Renal cortex interstitium (tissue), 15 donors: ENCODE data around the gene CD55. TPM values are rescaled to one million over a fixed set of nuclear protein-coding genes. Genes with fewer than 3 reads are reported as not detected.
A peak's percentile ranks its signal among the peaks of the same experiment; 100 is the strongest.

Experiments
- DNase-seq, 11 donors: peaks; one replicate each; pipeline ENCODE4 v3.0.0-alpha.2; 2013; ENCODE audit warnings: low read depth in 9 of 11, low spot score in 4 of 11; ENCODE audit errors: extremely low read depth in 1 of 11
- long read RNA-seq, 16 experiments: transcript quantifications; one replicate each; lab custom pipeline, GENCODE V29; 2026
- polyA plus RNA-seq, 3 donors: library from polyadenylated mRNA; unstranded; fragments of 120-200 nt; gene quantifications; one replicate each; pipeline ENCODE4 v1.2.1, GENCODE V29; 2013; ENCODE audit not compliant: insufficient read length in 3 of 3

The CD55 gene, protein sequence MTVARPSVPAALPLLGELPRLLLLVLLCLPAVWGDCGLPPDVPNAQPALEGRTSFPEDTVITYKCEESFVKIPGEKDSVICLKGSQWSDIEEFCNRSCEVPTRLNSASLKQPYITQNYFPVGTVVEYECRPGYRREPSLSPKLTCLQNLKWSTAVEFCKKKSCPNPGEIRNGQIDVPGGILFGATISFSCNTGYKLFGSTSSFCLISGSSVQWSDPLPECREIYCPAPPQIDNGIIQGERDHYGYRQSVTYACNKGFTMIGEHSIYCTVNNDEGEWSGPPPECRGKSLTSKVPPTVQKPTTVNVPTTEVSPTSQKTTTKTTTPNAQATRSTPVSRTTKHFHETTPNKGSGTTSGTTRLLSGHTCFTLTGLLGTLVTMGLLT
- 10 to 100 TPM; 47.8 to 60.8 (median 53.9) TPM for polyA plus RNA-seq
- long read RNA-seq, donor 1, partial matches to known transcripts: 7 of 13 reads
- long read RNA-seq, donor 1, other reads (novel, unspliced or antisense): 6 of 13 reads
- long read RNA-seq, donor 2, partial matches to known transcripts: 5 of 5 reads
- long read RNA-seq, donor 2, other reads (novel, unspliced or antisense): 0 of 5 reads
- long read RNA-seq, donor 3, partial matches to known transcripts: 31 of 55 reads
- long read RNA-seq, donor 3, other reads (novel, unspliced or antisense): 24 of 55 reads
- long read RNA-seq, donor 4, partial matches to known transcripts: 5 of 15 reads
- long read RNA-seq, donor 4, other reads (novel, unspliced or antisense): 10 of 15 reads
- long read RNA-seq, donor 5: 0 reads
- long read RNA-seq, donor 6, partial matches to known transcripts: 23 of 30 reads
- long read RNA-seq, donor 6, other reads (novel, unspliced or antisense): 7 of 30 reads
- long read RNA-seq, donor 7, partial matches to known transcripts: 9 of 15 reads
- long read RNA-seq, donor 7, other reads (novel, unspliced or antisense): 6 of 15 reads
- long read RNA-seq, donor 8, partial matches to known transcripts: 0 of 10 reads
- long read RNA-seq, donor 8, other reads (novel, unspliced or antisense): 10 of 10 reads
- long read RNA-seq, donor 9, partial matches to known transcripts: 12 of 24 reads
- long read RNA-seq, donor 9, other reads (novel, unspliced or antisense): 12 of 24 reads
- long read RNA-seq, donor 10, partial matches to known transcripts: 5 of 5 reads
- long read RNA-seq, donor 10, other reads (novel, unspliced or antisense): 0 of 5 reads
- long read RNA-seq, donor 11: 0 reads
- long read RNA-seq, donor 12, partial matches to known transcripts: 9 of 9 reads
- long read RNA-seq, donor 12, other reads (novel, unspliced or antisense): 0 of 9 reads
- long read RNA-seq, donor 13, partial matches to known transcripts: 22 of 29 reads
- long read RNA-seq, donor 13, other reads (novel, unspliced or antisense): 7 of 29 reads
- long read RNA-seq, donor 14, partial matches to known transcripts: 0 of 6 reads
- long read RNA-seq, donor 14, other reads (novel, unspliced or antisense): 6 of 6 reads
- long read RNA-seq, donor 15: 0 reads
- long read RNA-seq, donor 16, partial matches to known transcripts: 21 of 41 reads
- long read RNA-seq, donor 16, other reads (novel, unspliced or antisense): 20 of 41 reads

DNA sequence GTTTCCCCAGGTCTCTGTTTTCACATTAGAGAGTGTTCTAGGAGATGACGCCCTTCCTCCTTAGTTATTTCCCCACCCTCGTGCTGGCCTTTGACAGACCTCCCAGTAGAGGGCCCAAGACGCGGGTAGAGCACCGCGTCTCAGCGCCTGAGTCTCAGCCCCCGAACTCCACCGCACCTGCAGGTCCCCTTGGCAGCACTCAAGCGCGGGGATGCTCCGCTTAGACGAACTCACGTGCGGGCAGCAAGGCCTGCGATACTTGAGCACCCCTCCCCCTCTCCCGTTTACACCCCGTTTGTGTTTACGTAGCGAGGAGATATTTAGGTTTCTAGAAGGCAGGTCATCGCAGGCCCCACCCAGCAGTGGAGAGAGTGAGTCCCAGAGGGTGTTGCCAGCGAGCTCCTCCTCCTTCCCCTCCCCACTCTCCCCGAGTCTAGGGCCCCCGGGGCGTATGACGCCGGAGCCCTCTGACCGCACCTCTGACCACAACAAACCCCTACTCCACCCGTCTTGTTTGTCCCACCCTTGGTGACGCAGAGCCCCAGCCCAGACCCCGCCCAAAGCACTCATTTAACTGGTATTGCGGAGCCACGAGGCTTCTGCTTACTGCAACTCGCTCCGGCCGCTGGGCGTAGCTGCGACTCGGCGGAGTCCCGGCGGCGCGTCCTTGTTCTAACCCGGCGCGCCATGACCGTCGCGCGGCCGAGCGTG lies at the start of gene CD55:
Gene CD55, plus strand, starts transcription at position 600 of the 711 bp plus-strand sequence. Its CDS starts 88 bp downstream, at position 688.
- DNase-seq: peak; percentile 69 to 89 (median 83)

DNA sequence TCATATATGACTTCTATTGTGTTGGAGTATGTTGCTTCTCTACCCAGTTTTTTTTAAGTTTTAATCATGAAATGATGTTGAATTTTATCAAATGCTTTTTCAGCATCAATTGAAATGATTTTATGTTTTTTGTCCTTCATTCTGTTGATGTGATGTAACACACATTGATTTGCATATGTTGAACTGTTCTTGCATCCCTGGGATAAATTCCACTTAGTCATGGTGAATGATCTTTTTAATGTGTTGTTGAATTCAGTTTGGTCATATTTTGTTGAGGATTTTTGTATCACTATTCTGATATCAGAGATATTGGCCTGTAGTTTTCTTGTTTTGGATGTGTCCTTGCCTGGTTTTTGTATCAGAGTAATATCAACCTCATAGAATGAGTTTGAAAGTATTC lies 46.6 kb upstream of the CD55 start:
- no peak for DNase-seq

DNA sequence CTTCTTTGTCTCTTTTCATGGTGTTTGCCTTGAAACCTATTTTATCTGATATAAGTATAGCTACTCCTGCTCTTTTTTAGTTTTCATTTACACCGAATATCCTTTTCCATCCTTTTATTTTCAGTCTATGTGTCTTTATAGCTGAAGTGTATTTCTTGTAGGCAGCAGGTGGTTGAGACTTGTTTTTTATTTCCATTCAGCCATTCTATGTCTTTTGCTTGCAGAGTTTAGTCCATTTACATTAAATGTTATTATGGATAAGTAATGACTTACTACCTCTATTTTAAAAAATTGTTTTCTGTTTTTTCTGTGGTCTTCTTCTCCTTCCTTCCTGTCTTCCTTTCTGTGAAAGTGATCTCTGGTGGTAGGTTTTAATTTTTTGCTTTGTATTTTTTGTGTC lies 45.0 kb upstream of the CD55 start:
- DNase-seq: no peak

DNA sequence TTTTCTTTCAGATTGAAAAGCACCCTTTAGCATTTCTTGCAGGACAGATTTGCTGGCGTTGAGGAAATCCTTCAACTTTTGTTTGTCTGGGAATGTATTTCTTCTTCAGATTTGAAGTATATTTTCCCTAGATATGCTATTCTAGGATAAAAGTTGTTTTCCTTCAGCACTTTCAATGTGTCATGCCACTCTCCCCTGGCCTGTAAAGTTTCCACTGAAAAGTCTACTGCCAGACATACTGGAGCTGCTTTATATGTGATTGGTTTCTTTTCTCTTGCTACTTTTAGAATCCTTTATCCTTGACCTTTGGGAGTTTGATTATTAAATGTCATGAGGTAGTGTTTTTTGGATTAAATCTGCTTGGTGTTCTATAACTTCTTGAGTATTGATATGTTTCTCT lies 44.2 kb upstream of the CD55 start:
- DNase-seq: no peak

DNA sequence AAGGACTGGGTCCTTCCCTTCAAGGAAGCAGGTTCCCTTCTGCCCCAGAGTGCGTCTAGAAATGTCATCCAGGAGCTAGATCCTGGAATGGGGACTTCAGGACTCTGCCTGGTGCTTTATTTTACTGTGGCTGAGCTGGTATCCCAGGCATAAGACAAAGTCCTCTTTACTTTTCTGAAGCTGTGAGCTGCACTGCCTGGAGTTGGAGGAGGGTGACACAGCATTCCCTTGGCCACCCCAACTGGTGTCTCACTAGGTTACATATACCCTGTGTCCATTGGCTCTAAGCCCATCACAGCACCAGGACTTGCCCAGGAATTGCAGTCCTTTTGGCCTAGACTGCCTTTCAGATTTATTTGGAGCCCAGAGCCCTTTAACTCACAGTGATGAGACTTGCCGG lies 41.8 kb upstream of the CD55 start:
- DNase-seq: no peak

DNA sequence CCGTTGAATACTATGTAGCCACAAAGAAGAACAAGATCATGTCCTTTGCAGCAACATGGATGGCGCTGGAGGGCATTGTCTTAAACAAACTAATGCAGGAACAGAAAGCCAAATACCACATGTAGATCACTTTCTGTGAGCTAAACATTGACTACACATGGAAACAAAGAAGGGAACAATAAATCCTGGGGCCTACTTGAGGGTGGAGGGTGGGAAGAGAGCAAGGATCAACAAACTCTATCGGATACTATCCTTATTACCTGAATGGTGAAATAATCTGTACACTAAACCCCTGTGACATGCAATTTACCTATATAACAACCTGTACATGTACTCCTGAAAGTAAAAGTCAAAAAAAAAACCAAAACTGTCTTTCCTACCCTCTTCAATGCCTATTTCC lies 40.8 kb upstream of the CD55 start:
- no peak for DNase-seq

DNA sequence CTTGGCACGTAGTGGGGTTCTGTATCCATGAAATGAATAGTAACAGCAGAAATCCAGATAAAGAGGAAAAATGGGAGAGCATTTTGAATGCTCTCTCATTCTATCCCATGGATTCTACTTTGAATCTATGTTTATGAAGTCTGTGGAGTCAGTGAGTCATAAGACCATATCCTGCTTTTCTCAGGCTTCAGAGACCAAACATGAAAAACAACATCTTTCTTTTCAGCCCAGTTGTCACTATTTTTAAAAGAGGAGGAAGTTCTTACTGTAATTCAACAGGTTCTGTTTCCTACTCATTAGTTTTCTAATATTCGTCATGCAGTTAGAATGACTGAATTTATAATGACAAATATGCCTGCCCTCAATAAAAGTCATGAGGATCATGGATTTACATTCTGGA lies 39.4 kb upstream of the CD55 start:
- no peak for DNase-seq

DNA sequence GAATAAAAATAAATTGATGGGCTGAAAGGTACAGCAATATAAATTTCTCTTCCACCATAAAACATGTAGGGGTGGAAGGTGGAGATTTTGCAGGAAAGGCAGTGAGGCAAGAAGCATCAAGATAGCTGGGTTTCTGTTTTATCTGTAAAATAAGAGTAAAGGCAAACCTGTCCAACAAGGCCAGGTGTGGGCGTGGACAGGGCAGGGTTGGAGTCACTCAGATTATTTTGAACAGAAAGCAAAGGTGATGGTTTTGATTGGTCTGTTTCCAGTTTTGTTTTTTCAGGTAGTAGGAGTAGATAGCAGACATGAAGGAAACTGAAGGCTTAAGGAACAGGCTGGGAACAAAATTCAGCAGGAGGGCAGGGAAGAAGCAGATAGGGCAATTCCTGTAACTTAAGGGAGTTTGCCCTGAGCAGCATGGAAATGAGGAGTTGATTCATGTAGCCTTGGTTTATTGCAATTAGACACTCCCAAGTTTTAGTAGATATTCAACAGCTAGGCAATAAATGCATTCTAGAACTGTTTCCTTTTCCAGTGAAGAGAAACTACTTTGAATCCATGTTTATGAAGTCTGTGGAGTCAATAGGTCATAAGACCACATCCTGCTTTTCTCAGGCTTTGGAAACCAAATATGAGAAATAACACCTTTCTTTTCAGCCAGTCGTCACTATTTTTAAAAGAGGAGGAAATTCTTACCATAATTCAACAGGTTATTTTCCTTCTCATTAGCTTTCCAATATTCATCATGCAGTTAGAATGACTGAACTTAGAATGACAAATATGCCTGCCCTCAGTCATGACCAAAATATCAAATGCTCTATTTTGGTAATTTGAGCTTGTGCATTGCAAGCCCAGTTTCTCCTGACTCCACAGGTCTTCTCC lies 38.7 kb upstream of the CD55 start:
- DNase-seq: peak in 2 of 11 donors; percentile 39 to 49

DNA sequence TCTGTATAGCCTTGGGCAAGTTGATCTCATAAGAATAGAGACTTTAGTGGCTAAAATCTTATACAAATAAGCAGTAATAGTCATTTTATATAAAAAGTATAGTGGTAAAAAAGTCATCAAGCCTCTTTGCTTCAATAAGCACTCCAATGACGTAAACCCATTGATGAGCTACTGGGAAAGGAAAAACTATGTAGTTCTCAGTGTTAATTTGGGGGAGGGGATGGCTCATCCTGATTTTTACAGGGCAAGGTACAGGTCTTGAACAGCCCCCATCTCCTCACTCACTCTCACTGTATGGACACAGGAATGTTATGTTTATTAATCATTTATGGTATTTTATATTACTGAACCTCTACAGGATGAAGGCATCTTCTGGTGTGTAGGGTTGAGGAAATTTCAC lies 38.1 kb upstream of the CD55 start:
- DNase-seq: no peak

DNA sequence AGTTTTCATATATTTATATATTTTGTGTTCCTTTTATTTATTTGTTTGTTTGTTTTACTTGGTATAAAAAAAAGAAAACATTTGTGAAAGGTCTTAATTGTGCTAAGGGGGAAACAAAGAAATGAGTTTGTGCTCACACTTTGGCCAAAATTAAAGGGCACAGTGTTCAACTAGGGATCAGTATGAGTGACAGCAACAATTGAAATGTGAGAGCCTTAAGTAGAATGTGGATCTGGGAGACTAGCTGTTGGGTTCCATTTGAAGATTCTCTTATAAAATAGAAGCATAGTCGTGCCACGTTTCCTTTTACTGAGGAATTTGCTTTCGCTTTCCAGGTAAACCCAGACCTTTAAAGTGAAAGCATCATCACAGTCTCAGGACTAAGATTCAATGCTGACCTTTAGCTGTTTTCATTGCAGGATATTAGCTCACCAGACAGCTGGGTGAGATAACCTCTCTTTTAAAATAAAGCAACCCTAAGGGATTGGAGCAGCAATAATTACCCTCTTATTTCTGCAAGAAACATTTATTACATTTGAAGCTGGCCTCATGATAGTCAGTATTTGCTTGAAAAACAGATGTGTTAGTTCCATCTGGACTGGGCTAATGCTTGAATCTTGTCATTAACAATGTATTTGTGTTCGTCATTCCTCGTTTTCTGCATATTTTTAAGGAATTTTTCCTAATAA lies 37.1 kb upstream of the CD55 start:
- peak in 2 of 11 donors; percentile 47 to 51 for DNase-seq

DNA sequence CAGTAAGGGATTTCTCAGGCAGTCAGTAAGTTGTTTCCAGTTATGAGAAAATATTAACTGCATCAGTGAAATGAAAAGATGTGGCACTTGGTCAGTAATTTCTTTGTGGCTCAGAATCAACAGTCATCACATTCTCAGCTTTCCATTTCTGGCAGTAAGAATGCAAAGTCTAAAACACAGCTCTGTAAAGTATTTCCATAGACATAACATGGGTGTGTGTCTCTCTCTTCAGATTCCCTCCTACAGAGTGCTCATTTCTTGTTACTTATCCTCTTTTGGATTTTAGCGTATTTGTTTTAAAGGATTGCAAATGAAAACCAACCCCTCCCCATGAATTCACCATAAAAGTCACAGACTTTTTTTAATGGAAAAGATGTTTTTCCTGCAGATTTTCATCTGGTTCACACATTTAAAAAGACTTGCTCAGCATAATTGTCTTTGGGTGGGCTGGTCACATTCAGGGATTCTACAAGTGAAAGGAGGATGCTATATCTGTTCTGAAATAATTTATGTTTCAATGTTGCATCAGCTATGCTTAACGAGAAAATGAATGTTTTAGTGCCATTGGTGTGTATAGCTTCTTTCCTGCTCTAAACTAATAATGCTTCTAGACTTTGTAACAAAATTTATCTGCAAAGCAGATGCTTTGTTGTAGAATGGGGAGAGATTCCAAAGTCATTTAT lies 34.6 kb upstream of the CD55 start:
- no peak for DNase-seq

DNA sequence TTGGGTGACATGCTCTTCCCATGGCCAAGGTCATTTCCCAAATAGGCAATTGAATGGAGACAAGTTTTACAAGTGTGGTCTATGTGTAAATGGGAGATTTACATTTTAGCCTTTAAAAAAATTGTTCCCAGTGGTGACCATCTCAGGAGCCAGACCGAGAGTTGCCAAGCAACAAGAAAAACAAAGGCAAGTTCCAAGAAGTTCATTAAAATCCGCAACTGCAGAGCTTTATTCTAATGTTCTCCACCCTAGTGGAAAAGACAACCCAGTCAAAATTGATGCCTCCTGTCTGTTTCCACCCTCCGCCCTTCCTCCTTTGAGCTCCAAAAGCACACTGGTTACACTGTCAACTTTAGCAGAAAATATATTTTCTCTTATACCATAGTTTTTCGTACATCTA lies 33.2 kb upstream of the CD55 start:
- peak in 4 of 11 donors; percentile 35 to 67 (median 54) for DNase-seq

DNA sequence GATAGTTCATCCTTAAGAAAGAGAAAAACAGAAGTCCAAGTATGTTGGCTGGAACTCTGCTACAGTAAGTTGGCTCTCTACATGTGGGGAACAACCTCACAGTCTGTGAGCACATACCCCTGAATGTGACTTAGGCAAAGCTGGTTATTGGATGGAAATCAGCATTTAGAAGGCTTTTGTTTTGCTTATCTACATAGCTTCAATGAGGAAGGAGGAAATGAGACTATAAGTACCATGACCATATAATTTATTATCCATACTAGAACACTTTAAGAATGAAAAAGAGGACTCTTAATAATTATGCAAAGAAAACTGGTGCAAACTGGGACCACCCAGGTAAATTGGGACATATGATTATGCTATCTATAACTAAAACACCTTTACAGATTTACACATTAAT lies 31.7 kb upstream of the CD55 start:
- no peak for DNase-seq

DNA sequence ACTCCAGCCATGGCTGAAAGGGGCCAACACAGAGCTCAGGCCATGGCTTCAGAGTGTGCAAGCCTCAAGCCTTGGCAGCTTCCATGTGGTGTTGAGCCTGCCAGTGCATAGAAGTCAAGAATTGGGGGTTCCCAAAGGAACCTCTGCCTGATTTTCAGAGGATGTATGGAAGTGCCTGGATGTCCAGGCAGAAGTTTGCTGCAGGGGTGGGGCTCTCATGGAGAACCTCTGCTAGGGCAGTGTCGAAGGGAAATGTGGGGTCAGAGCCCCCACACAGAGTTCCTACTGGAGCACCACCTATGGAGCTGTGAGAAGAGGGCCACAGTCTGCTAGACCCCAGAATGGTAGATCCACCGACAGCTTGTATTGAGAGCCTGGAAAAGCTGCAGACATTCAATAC lies 29.8 kb upstream of the CD55 start:
- DNase-seq: no peak

DNA sequence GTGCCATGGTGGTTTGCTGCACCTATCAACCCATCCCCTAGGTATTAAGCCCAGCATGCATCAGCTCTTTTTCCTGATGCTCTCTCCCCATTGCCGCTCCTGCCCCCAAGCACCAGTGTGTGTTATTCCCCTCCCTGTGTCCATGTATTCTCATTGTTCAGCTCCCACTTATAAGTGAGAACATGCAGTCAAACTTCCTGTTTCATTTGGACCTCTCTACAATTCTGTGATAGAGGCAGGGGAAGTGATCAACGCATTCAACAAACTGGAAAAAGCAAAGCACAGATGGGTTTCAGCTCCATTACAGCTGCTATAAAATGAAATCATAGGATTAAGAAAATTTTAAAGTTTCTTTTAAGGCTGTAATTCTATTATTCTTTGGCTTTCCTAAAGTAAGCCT lies 23.3 kb upstream of the CD55 start:
- DNase-seq: no peak
